ENCODE measurements around the gene GNAO1. TPM values are rescaled to one million over a fixed set of nuclear protein-coding genes. Genes with fewer than 3 reads are reported as not detected.

Gene GNAO1
- polyA plus RNA-seq, 1 experiment = 0.01 TPM

GRCh38 chr16:56341656-56342399 is 150.5 kb downstream of the GNAO1 start:
- CTCF ChIA-PET = interaction anchor here (1.7 to 2.5 kb wide), 3 partner anchors 14 to 360 kb away, joined by 3 to 16 read pairs (median 13); no protein-coding TSS in a partner anchor
- Histone ChIP-seq H3K9me3 (ENCODE audit: control insufficient read depth, insufficient read depth, low read length) (no peaks in the 10 kb centered on the region; the same call in 1 of the 2 replicates), H3K27me3 (ENCODE audit: control insufficient read depth, insufficient read depth, low read length) (no peaks in the 10 kb centered on the region), H3K27ac (ENCODE audit: low read depth, low read length) (no peak overlapping the region), H3K4me3 (ENCODE audit: low read depth, low read length) (no peak overlapping the region)
- POLR2A ChIA-PET = no interaction called here
- TF ChIP-seq CTCF (IDR thresholded peaks at IDR 0.05; ENCODE audit: low read depth, low read length) = no peak
- DNase-seq (ENCODE audit: low read depth, low spot score) = no peak

GRCh38 chr16:56343661-56344517 is 152.6 kb downstream of the GNAO1 start:
- TF ChIP-seq CTCF (IDR thresholded peaks at IDR 0.05; ENCODE audit: low read depth, low read length) = no peak
- no peak for DNase-seq (ENCODE audit: low read depth, low spot score)
- ChIA-PET POLR2A (interaction anchor here (1.2 kb wide), 1 partner anchor 13 kb away, joined by 4 read pairs; no protein-coding TSS in a partner anchor), CTCF (interaction anchor here (1.2 to 2.5 kb wide), 2 partner anchors 12 to 25 kb away, joined by 7 to 16 read pairs; no protein-coding TSS in a partner anchor)
- Histone ChIP-seq H3K9me3 (ENCODE audit: control insufficient read depth, insufficient read depth, low read length) (no peaks in the 10 kb centered on the region; the same call in 1 of the 2 replicates), H3K4me3 (ENCODE audit: low read depth, low read length) (no peak overlapping the region), H3K27ac (ENCODE audit: low read depth, low read length) (no peak overlapping the region), H3K27me3 (ENCODE audit: control insufficient read depth, insufficient read depth, low read length) (no peaks in the 10 kb centered on the region)

- no peaks in the 10 kb centered on the region for H3K27me3 ChIP-seq (ENCODE audit: control insufficient read depth, insufficient read depth, low read length)
- POLR2A ChIA-PET = interaction anchor here (1.2 kb wide), 1 partner anchor 12 kb away, joined by 4 read pairs; no protein-coding TSS in a partner anchor
- no peak for TF ChIP-seq CTCF (IDR thresholded peaks at IDR 0.05; ENCODE audit: low read depth, low read length)
- no peak overlapping the region for H3K4me3 ChIP-seq (ENCODE audit: low read depth, low read length)
- CTCF ChIA-PET = interaction anchor here (0.6 to 1.2 kb wide), 2 partner anchors 12 to 312 kb away, joined by 3 to 7 read pairs; no protein-coding TSS in a partner anchor
- no peak for DNase-seq (ENCODE audit: low read depth, low spot score)
- H3K9me3 ChIP-seq (ENCODE audit: control insufficient read depth, insufficient read depth, low read length) = no peaks in the 10 kb centered on the region; the same call in 1 of the 2 replicates
- H3K27ac ChIP-seq (ENCODE audit: low read depth, low read length) = no peak overlapping the region
Measured at GRCh38 chr16:56344518-56345405, 153.5 kb downstream of the GNAO1 start.

GRCh38 chr16:56345406-56346050 is 154.2 kb downstream of the GNAO1 start:
- DNase-seq (ENCODE audit: low read depth, low spot score) = no peak
- Histone ChIP-seq H3K4me3 (ENCODE audit: low read depth, low read length) (no peak overlapping the region), H3K9me3 (ENCODE audit: control insufficient read depth, insufficient read depth, low read length) (no peaks in the 10 kb centered on the region; the same call in 1 of the 2 replicates), H3K27ac (ENCODE audit: low read depth, low read length) (no peak overlapping the region), H3K27me3 (ENCODE audit: control insufficient read depth, insufficient read depth, low read length) (no peaks in the 10 kb centered on the region)
- POLR2A ChIA-PET = interaction anchor here (1.2 kb wide), 1 partner anchor 11 kb away, joined by 4 read pairs; no protein-coding TSS in a partner anchor
- CTCF ChIA-PET = interaction anchor here (0.6 to 1.2 kb wide), 2 partner anchors 11 to 312 kb away, joined by 3 to 7 read pairs; no protein-coding TSS in a partner anchor
- no peak for TF ChIP-seq CTCF (IDR thresholded peaks at IDR 0.05; ENCODE audit: low read depth, low read length)

All from AG04450 (cell line).